ENCODE measurements around the gene HMBS.

DNA sequence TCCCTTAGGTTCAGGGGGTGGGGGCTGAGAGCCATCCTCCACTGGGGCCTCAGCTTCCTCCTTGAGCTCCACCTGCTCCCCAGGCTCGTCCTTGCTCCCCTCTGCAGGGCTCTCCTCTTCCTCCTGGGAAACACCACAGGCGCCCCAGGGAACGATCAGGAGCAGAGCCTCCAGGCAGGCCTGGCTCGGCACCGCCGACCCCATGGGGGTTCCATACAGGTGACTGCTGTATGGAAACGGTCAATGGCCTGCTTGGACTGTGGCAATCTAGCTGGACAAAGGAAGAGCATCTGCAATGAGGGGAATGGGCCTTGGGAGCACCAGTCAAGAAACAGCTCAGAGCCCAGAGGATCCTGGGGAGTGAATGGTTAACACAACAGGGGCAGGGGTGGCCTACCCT lies 35.6 kb upstream of the HMBS start:
- TF ChIP-seq, protein P1, sequence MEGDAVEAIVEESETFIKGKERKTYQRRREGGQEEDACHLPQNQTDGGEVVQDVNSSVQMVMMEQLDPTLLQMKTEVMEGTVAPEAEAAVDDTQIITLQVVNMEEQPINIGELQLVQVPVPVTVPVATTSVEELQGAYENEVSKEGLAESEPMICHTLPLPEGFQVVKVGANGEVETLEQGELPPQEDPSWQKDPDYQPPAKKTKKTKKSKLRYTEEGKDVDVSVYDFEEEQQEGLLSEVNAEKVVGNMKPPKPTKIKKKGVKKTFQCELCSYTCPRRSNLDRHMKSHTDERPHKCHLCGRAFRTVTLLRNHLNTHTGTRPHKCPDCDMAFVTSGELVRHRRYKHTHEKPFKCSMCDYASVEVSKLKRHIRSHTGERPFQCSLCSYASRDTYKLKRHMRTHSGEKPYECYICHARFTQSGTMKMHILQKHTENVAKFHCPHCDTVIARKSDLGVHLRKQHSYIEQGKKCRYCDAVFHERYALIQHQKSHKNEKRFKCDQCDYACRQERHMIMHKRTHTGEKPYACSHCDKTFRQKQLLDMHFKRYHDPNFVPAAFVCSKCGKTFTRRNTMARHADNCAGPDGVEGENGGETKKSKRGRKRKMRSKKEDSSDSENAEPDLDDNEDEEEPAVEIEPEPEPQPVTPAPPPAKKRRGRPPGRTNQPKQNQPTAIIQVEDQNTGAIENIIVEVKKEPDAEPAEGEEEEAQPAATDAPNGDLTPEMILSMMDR (IDR thresholded peaks at IDR 0.05; ENCODE audit: insufficient read depth, low read length, poor library complexity, severe bottlenecking), result no peak
- TF ChIP-seq EZH2phosphoT487 (conservative IDR thresholded peaks at IDR 0.05; ENCODE audit: low read length), result no peak
